ENCODE results near the gene CELSR1. TPM values are rescaled to one million over a fixed set of nuclear protein-coding genes. Genes with fewer than 3 reads are reported as not detected.
A peak's percentile ranks its signal among the peaks of the same experiment; 100 is the strongest.

CELSR1 gene
- total RNA-seq, 1 experiment from 2014 or later, result 30.7 TPM

DNA sequence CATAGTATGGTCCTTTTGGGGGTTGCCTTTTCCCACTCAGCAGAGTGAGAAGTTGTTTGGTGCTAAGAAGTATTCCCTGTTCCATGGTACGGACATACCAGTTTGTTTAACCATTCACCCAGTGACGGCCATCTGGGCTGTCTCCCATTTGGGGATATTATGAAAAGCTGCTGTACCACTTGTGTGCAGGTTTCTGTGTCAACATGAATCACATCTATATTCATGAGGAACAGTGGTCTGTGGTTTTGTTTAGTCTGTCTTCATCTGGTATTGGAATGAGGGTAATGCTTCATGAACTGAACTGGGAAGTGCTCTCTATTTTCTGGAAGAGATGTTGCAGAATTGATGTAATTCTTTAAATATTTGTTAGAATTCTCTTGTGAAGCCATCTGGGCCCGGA is 112.4 kb downstream of the CELSR1 start:
- ChIA-PET POLR2A (no interaction called here), CTCF (no interaction called here)
- H3K4me3 ChIP-seq (ENCODE audit: low read depth in 2 of 2, low read length in 2 of 2), result no peak overlapping the region
- no peaks in the 10 kb centered on the region for H3K9me3 ChIP-seq (ENCODE audit: control insufficient read depth, insufficient read depth, low read depth, low read length)
- in situ Hi-C loops (cut with HindIII; ENCODE audit: low pct_unique_long_range_greater_than_20kb, low sequenced_read_pairs), result no loop called here
- no peak overlapping the region for H3K27ac ChIP-seq (ENCODE audit: low read length)
- TSS peak; percentile 76 for BruUV-seq (replicated peaks)
- ATAC-seq (no peak), DNase-seq (ENCODE audit: low read depth, low spot score) (no peak)
- H3K4me1 ChIP-seq (ENCODE audit: control insufficient read depth, insufficient read depth, low read length), result no peaks in the 10 kb centered on the region
- H3K36me3 ChIP-seq (ENCODE audit: control insufficient read depth, insufficient read depth, low read length), result no peaks in the 10 kb centered on the region
- no peaks in the 10 kb centered on the region for H3K27me3 ChIP-seq (ENCODE audit: control insufficient read depth, insufficient read depth, low read length)
- intact Hi-C loops (cut with micrococcal nuclease; ENCODE audit: unreplicated experiment), result no loop called here
- TF ChIP-seq, protein P1, sequence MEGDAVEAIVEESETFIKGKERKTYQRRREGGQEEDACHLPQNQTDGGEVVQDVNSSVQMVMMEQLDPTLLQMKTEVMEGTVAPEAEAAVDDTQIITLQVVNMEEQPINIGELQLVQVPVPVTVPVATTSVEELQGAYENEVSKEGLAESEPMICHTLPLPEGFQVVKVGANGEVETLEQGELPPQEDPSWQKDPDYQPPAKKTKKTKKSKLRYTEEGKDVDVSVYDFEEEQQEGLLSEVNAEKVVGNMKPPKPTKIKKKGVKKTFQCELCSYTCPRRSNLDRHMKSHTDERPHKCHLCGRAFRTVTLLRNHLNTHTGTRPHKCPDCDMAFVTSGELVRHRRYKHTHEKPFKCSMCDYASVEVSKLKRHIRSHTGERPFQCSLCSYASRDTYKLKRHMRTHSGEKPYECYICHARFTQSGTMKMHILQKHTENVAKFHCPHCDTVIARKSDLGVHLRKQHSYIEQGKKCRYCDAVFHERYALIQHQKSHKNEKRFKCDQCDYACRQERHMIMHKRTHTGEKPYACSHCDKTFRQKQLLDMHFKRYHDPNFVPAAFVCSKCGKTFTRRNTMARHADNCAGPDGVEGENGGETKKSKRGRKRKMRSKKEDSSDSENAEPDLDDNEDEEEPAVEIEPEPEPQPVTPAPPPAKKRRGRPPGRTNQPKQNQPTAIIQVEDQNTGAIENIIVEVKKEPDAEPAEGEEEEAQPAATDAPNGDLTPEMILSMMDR (IDR thresholded peaks at IDR 0.05), result no peak
- no peak for TF ChIP-seq TCF7L2 (IDR thresholded peaks at IDR 0.05; ENCODE audit: low read depth, low read length)
- TF ChIP-seq, protein P2, sequence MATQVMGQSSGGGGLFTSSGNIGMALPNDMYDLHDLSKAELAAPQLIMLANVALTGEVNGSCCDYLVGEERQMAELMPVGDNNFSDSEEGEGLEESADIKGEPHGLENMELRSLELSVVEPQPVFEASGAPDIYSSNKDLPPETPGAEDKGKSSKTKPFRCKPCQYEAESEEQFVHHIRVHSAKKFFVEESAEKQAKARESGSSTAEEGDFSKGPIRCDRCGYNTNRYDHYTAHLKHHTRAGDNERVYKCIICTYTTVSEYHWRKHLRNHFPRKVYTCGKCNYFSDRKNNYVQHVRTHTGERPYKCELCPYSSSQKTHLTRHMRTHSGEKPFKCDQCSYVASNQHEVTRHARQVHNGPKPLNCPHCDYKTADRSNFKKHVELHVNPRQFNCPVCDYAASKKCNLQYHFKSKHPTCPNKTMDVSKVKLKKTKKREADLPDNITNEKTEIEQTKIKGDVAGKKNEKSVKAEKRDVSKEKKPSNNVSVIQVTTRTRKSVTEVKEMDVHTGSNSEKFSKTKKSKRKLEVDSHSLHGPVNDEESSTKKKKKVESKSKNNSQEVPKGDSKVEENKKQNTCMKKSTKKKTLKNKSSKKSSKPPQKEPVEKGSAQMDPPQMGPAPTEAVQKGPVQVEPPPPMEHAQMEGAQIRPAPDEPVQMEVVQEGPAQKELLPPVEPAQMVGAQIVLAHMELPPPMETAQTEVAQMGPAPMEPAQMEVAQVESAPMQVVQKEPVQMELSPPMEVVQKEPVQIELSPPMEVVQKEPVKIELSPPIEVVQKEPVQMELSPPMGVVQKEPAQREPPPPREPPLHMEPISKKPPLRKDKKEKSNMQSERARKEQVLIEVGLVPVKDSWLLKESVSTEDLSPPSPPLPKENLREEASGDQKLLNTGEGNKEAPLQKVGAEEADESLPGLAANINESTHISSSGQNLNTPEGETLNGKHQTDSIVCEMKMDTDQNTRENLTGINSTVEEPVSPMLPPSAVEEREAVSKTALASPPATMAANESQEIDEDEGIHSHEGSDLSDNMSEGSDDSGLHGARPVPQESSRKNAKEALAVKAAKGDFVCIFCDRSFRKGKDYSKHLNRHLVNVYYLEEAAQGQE (IDR thresholded peaks at IDR 0.05; ENCODE audit: insufficient read depth in 1 of 2, low read depth in 2 of 2, low read length in 1 of 2), result no peak
- TF ChIP-seq POLR2AphosphoS5 (IDR thresholded peaks at IDR 0.05; ENCODE audit: low read depth, low read length), result no peak
- TF ChIP-seq SIN3A (IDR thresholded peaks at IDR 0.05; ENCODE audit: borderline replicate concordance, insufficient read depth, low read depth, low read length), result no peak

DNA sequence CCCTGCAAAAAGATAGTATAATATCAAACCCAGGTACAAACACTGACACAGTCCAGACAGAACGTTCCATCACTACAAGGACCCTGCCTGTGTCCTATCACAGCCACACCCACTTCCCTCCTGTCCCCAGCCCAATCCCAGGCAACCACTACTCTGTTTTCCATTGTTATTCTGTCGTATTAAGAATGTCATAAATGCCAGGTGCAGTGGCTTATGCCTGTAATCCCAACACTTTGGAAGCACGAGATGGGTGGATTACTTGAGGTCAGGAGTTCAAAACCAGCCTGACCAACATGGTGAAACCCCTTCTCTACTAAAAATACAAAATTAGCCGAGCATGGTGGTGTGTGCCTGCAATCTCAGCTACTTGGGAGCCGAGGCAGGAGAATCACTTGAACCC is 112.9 kb downstream of the CELSR1 start:
- TF ChIP-seq POLR2AphosphoS5 (IDR thresholded peaks at IDR 0.05; ENCODE audit: low read depth, low read length) (no peak), SIN3A (IDR thresholded peaks at IDR 0.05; ENCODE audit: borderline replicate concordance, insufficient read depth, low read depth, low read length) (no peak), TCF7L2 (IDR thresholded peaks at IDR 0.05; ENCODE audit: low read depth, low read length) (no peak)
- TF ChIP-seq, protein P2 (IDR thresholded peaks at IDR 0.05; ENCODE audit: insufficient read depth in 1 of 2, low read depth in 2 of 2, low read length in 1 of 2), result no peak
- TF ChIP-seq, protein P1 (IDR thresholded peaks at IDR 0.05), result no peak
- no peak for DNase-seq (ENCODE audit: low read depth, low spot score)
- no peak for ATAC-seq
- BruUV-seq (replicated peaks), result no TSS peak
- CTCF ChIA-PET, result no interaction called here
- H3K4me1 ChIP-seq (ENCODE audit: control insufficient read depth, insufficient read depth, low read length), result no peaks in the 10 kb centered on the region
- intact Hi-C loops (cut with micrococcal nuclease; ENCODE audit: unreplicated experiment) (no loop called here), in situ Hi-C loops (cut with HindIII; ENCODE audit: low pct_unique_long_range_greater_than_20kb, low sequenced_read_pairs) (no loop called here)
- POLR2A ChIA-PET, result no interaction called here
- H3K9me3 ChIP-seq (ENCODE audit: control insufficient read depth, insufficient read depth, low read depth, low read length), result no peaks in the 10 kb centered on the region
- no peak overlapping the region for H3K27ac ChIP-seq (ENCODE audit: low read length)
- no peaks in the 10 kb centered on the region for H3K36me3 ChIP-seq (ENCODE audit: control insufficient read depth, insufficient read depth, low read length)
- no peak overlapping the region for H3K4me3 ChIP-seq (ENCODE audit: low read depth in 2 of 2, low read length in 2 of 2)
- H3K27me3 ChIP-seq (ENCODE audit: control insufficient read depth, insufficient read depth, low read length), result no peaks in the 10 kb centered on the region
